Hepatocyte (in vitro differentiated cells): ENCODE measurements around the gene CSNK1G3. TPM values are rescaled to one million over a fixed set of nuclear protein-coding genes. Genes with fewer than 3 reads are reported as not detected.

Source experiments
- DNase-seq: peaks from one replicate; pipeline ENCODE4 v3.0.0-alpha.2; 2016; ENCODE audit warnings: low spot score
- H2AFZ ChIP-seq: fragments of 200-600 bp; sonication (generic); 2 replicates; pipeline ENCODE4 v1.6.0; 2016; ENCODE audit warnings: antibody characterized with exemption, mild to moderate bottlenecking
- H3K27ac ChIP-seq: fragments of 200-600 bp; sonication (generic); 2 replicates; pipeline ENCODE4 v1.5.1; 2016; ENCODE audit warnings: mild to moderate bottlenecking
- H3K27me3 ChIP-seq: fragments of 200-600 bp; sonication (generic); 2 replicates; pipeline ENCODE4 v1.6.1; 2016
- H3K36me3 ChIP-seq: fragments of 200-600 bp; sonication (generic); replicated peaks from 2 replicates; pipeline ENCODE4 v1.5.1; 2016; ENCODE audit warnings: low read depth; ENCODE audit not compliant: insufficient read depth
- H3K4me1 ChIP-seq: fragments of 200-600 bp; sonication (generic); 2 replicates; pipeline ENCODE4 v1.5.1; 2016; ENCODE audit warnings: mild to moderate bottlenecking, moderate library complexity; ENCODE audit not compliant: insufficient read depth
- H3K4me2 ChIP-seq: fragments of 200-600 bp; sonication (generic); 2 replicates; pipeline ENCODE4 v1.6.0; 2016
- H3K4me3 ChIP-seq: fragments of 200-600 bp; sonication (generic); 2 replicates; pipeline ENCODE4 v1.5.1; 2016; ENCODE audit warnings: mild to moderate bottlenecking
- H3K79me2 ChIP-seq: fragments of 200-600 bp; sonication (generic); 2 replicates; pipeline ENCODE4 v1.6.0; 2017; ENCODE audit warnings: mild to moderate bottlenecking
- H3K9me2 ChIP-seq: fragments of 200-600 bp; sonication (generic); replicated peaks from 2 replicates; pipeline ENCODE4 v1.6.0; 2017; ENCODE audit warnings: mild to moderate bottlenecking; ENCODE audit not compliant: insufficient read depth
- H3K9me3 ChIP-seq: fragments of 200-600 bp; sonication (generic); 2 replicates; pipeline ENCODE4 v1.5.1; 2016; ENCODE audit warnings: low read depth, mild to moderate bottlenecking
- H4K20me1 ChIP-seq: fragments of 200-600 bp; sonication (generic); 2 replicates; pipeline ENCODE4 v1.6.0; 2016; ENCODE audit warnings: mild to moderate bottlenecking; ENCODE audit not compliant: insufficient read depth, poor library complexity, severe bottlenecking
- CTCF ChIP-seq: fragments of 200-600 bp; sonication (generic); IDR thresholded peaks from 2 replicates; pipeline ENCODE4 v1.5.1; 2016; ENCODE audit warnings: antibody characterized with exemption, mild to moderate bottlenecking; ENCODE audit not compliant: poor library complexity
- EZH2 ChIP-seq: fragments of 200-600 bp; sonication (generic); IDR thresholded peaks from 2 replicates; pipeline ENCODE4 v1.6.1; 2016; ENCODE audit warnings: antibody characterized with exemption, mild to moderate bottlenecking, borderline replicate concordance
- EZH2phosphoT487 ChIP-seq: fragments of 200-600 bp; sonication (generic); IDR thresholded peaks from one replicate; pipeline ENCODE4 v1.6.1; 2018; ENCODE audit warnings: antibody characterized with exemption, mild to moderate bottlenecking, low read depth, moderate library complexity; ENCODE audit not compliant: unreplicated experiment, severe bottlenecking
- WGBS: methylation state at CpG from one replicate; pipeline ENCODE4 v1.1.6; 2016; ENCODE audit warnings: low lambda C conversion rate; ENCODE audit errors: missing lambda C conversion rate; 5-methylcytosine and 5-hydroxymethylcytosine counted together
- polyA plus RNA-seq: library from polyadenylated mRNA; unstranded; fragments of >200 nt; fragmentation: Nextera tagmentation; extraction: Ambion mirVana; gene quantifications from 2 replicates; pipeline ENCODE4 v1.2.1, GENCODE V29; 2016
- total RNA-seq: library from RNA; depleted of rRNA; stranded (reverse); fragments of >200 nt; gene quantifications from 2 replicates; pipeline ENCODE4 v1.2.3, GENCODE V29; 2014

Gene CSNK1G3
- total and polyA plus RNA-seq, 2 experiments from 2014 or later: 20.8 to 59.3 TPM

DNA sequence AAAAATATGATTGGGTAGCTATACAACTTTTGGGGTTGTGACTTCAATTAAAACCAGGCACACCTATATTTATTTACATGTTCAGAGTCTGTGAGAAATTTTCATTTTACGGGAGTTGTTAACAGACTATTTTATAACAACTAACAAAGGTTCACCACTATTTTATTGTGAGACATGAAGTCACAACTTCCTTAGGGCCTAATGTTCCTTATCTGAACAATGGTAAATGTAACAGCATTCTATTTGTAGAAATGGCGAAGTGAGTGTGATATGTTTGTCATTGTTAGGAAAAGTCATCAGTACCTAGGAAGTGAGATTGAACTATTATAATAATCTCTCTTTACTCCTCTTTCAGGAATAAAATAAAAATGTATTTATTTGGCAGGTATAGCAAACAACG, 67.4 kb downstream of the CSNK1G3 start:
- no peaks in the 10 kb centered on the region for H3K4me1 ChIP-seq
- TF ChIP-seq EZH2: no peak
- no peak for TF ChIP-seq EZH2phosphoT487
- TF ChIP-seq CTCF: no peak
- H3K9me3 ChIP-seq: no peaks in the 10 kb centered on the region
- H3K36me3 ChIP-seq: no peaks in the 10 kb centered on the region
- no peak overlapping the region for H3K4me3 ChIP-seq
- 80% methylated on average over 3 of the region's 3 CpGs for WGBS
- H3K9me2 ChIP-seq: no peaks in the 10 kb centered on the region
- H3K79me2 ChIP-seq: no peaks in the 10 kb centered on the region
- H3K4me2 ChIP-seq: no peak overlapping the region
- H4K20me1 ChIP-seq: no peaks in the 10 kb centered on the region
- no peak overlapping the region for H2AFZ ChIP-seq
- no peak for DNase-seq
- H3K27ac ChIP-seq: no peak overlapping the region
- no peaks in the 10 kb centered on the region for H3K27me3 ChIP-seq

GRCh38 chr5:123582550-123583285, 70.7 kb downstream of the CSNK1G3 start:
- H3K9me3 ChIP-seq: no peaks in the 10 kb centered on the region
- H3K36me3 ChIP-seq: no peaks in the 10 kb centered on the region
- no peaks in the 10 kb centered on the region for H3K4me1 ChIP-seq
- WGBS: 70% methylated on average over 4 of the region's 4 CpGs
- H3K27me3 ChIP-seq: no peaks in the 10 kb centered on the region
- DNase-seq: no peak
- TF ChIP-seq EZH2phosphoT487: no peak
- TF ChIP-seq EZH2: no peak
- no peaks in the 10 kb centered on the region for H3K79me2 ChIP-seq
- no peaks in the 10 kb centered on the region for H3K9me2 ChIP-seq
- H3K4me2 ChIP-seq: no peak overlapping the region
- H2AFZ ChIP-seq: no peak overlapping the region
- H3K4me3 ChIP-seq: no peak overlapping the region
- no peak overlapping the region for H3K27ac ChIP-seq
- no peaks in the 10 kb centered on the region for H4K20me1 ChIP-seq

DNA sequence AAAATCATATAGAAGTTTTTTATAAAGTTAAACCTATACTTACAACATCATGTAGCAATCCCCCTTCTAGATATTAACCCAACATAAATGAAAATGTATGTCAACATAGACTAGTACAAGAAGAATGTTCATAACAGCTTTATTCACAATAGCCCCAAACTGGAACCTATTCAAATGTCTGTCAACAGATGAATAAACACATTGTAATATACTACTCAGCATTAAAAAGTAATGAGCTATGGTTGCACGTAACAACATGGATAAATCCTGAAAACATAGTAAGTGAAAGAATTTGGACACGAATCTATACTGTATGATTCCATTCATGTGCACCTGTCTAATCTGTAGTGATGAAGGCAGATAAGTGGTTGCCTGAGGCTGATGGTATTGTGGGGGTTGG, 73.9 kb downstream of the CSNK1G3 start:
- TF ChIP-seq CTCF (no peak), EZH2phosphoT487 (no peak), EZH2 (no peak)
- WGBS: 99% methylated on average over 2 of the region's 2 CpGs

GRCh38 chr5:123594434-123594833, 82.5 kb downstream of the CSNK1G3 start:
- Histone ChIP-seq H3K9me2 (no peaks in the 10 kb centered on the region), H3K27me3 (no peaks in the 10 kb centered on the region), H3K4me1 (no peaks in the 10 kb centered on the region), H3K4me3 (no peak overlapping the region), H3K79me2 (no peaks in the 10 kb centered on the region), H3K27ac (no peak overlapping the region), H3K9me3 (no peaks in the 10 kb centered on the region), H3K4me2 (no peak overlapping the region), H2AFZ (no peak overlapping the region), H4K20me1 (no peaks in the 10 kb centered on the region), H3K36me3 (no peaks in the 10 kb centered on the region)
- no peak for TF ChIP-seq CTCF
- TF ChIP-seq EZH2phosphoT487: no peak
- no peak for TF ChIP-seq EZH2
- no peak for DNase-seq

More for the DNA sequence above, 73.9 kb downstream of the CSNK1G3 start:
- Histone ChIP-seq H3K79me2 (no peaks in the 10 kb centered on the region), H4K20me1 (no peaks in the 10 kb centered on the region), H3K36me3 (no peaks in the 10 kb centered on the region), H3K9me3 (no peaks in the 10 kb centered on the region), H2AFZ (no peak overlapping the region), H3K4me1 (no peaks in the 10 kb centered on the region), H3K27ac (no peak overlapping the region), H3K27me3 (no peaks in the 10 kb centered on the region), H3K4me3 (no peak overlapping the region), H3K9me2 (no peaks in the 10 kb centered on the region), H3K4me2 (no peak overlapping the region)
- DNase-seq: no peak
